Activated CD8-positive, alpha-beta memory T cell treated with anti-CD3 and anti-CD28 coated beads for 48 hours (primary cell): Measurements from ENCODE around the gene ARMC2.

Experiments
- DNase-seq, 3 experiments: peaks; one replicate each; pipeline ENCODE4 v3.0.0-alpha.2; 2020; ENCODE audit warnings: low read depth in 2 of 3, low spot score in 2 of 3

ARMC2 gene

DNA sequence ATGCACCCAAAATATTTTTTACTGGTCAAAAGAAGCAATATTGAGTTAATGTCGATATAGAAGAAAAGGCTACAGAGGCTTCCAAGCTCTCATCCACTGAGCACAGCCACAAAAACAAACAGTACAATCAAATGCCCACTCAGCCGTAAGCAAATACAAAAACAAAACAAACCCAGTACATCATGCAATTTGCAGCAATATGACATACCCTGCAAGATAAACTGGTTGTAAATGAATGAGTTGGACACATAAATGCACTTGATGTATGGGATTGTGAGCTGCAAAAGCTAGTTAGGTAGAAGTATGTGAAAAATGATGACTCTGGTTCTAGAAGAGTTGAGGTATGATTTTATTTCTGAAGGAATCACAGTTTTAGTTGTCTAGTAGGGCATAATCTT, 162.5 kb downstream of the ARMC2 start:
- no peak for DNase-seq

DNA sequence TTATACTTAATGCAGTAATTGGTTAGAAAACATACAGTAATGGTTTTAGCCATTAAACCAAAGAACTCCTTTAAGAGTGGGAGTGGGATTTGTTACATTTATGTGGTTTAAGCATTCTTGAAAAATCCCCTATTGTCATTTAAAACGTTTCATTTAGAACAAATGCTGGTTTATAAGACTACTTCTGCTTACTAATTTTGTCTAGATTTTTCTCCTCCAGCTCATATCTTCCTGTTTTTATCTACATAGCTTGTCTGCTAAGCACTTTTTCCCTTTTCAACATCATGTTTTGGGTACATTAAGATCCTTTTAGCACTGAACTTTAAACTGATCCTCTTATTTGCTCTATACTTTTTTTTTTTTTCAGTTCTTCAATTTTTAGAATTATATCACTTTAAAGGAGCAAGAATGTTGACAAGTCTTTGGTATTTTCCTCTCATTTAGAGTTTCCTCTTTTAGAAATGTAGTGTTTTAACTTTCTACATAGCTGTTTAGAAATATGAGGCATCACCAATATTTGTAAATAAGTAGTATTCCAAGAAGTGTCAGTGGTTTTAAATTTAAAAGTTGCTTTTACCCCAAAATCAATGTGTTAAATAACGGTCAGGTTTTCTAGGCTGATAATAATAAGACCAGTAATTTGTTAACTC, 165.6 kb downstream of the ARMC2 start:
- DNase-seq, result no peak

DNA sequence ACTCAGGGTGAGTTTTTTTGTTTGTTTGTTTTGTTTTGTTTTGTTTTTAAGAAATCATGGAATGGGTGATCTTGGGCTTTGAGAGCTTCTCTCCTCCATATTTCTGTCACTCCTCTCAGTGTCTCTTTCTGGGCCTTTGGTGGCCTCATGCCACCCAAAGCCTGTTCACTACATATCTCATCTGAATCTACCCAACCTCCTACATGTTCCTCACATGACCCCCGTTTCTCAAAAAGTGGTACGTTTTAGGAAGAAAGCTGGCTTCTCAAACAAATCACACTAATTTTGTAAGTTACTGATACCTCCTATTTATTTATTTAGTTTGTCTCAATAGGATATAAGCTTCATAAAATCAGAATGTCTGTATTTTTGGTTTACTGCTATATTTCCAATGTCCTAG, 166.4 kb downstream of the ARMC2 start:
- no peak for DNase-seq

DNA sequence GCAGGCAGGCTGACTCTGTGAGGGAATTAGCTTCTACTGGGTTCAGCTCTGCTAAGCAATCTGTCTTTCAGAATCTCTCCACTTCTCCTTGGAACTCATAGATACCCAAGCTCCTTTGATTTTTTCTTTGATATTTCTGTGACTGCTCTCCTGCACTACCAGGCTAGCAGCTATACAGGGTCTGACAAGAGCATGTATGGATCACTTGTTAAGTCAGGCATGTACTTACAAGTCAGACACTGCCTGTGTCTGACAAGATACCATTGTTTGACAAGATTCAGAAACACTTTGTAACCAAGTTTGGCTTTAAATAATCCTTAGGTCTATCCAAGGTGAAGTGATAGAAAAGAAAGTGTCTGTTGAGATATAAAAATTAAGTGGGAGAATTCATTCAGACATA, 167.0 kb downstream of the ARMC2 start:
- no peak for DNase-seq

DNA sequence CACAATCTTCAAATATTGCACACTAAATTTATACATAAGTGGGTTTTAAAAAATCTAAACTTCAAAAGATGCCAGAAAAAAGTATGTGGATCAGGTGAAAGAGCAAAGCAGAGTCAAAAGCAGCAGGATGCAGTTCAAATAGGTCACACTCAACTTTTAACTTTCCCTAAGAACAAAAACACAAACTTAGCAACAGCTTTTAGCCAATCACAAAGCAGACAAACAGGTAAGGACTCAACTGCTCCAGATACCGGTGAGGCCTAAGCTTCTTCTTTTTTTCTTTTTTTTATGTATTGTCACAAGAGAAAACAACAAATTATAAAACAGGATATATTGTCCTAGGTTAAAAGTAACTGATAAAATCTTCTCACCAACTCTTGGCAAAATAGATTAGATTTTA, 171.7 kb downstream of the ARMC2 start:
- no peak for DNase-seq

DNA sequence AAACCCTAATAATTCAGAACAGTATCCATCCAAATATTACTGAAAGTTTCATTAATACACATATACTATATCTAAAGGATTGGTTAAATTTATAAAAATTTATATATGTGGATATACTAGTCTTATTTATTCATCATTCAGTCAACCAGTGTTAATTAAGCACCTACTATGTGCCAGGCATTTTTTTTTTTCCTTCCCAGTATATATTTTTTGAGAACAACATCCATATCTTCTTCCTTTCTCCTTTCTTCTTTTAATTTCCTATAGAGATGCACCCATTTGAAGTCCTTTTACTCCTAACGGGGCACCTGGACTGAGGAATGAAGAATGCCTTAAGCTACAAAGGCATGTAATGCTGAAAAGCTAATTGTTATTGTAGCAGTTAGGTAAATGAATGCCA, 173.6 kb downstream of the ARMC2 start:
- DNase-seq, result no peak

DNA sequence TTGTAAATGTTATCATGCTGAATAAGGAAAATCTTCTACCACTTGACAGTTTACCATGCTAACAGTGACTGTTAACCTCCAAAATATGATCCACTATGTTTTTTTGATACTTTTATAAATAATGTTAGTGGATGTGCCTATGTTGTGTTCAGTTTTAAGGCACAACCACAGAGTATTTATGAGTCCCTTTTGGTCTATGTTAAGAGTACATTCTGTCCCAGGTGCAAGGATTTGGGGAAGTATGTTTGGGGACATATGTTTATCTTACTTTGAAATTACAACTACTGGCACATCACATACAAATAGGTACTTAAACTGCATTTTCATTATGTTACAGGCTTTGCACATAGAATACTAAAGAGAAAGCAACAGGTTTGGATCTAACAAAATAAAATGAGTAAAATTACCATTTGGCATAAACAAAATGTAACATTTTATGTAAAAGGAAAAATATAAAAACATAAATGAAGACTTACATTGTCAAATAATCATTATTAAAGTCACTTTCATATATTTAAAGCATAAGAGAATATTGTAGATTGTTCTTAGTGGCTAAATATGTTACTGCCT, 175.2 kb downstream of the ARMC2 start:
- DNase-seq, result no peak
